ENCODE measurements around the gene ZNF574.

The ZNF574 gene

GRCh38 chr19:42079886-42080763, 4.2 kb downstream of the ZNF574 start:
- Histone ChIP-seq H3K9me3 (ENCODE audit: control insufficient read depth in 2 of 2, low read length in 2 of 2) (no peaks in the 10 kb centered on the region), H3K4me1 (ENCODE audit: control insufficient read depth in 2 of 2, insufficient read depth in 2 of 2, low read length in 2 of 2) (peaks cover 30% of the 10 kb centered on the region in 2 donors), H3K36me3 (ENCODE audit: control insufficient read depth in 2 of 2, insufficient read depth in 2 of 2, low read length in 2 of 2) (peaks cover 30 to 33% of the 10 kb centered on the region in 2 donors)

GRCh38 chr19:42080764-42081375, 4.9 kb downstream of the ZNF574 start:
- H3K4me3 ChIP-seq (ENCODE audit: low read length in 2 of 2) = no peak overlapping the region
- H3K9ac ChIP-seq (ENCODE audit: low read depth in 1 of 2, low read length in 2 of 2) = no peak overlapping the region
- H3K27me3 ChIP-seq (ENCODE audit: control insufficient read depth in 2 of 2, insufficient read depth in 2 of 2, low read length in 2 of 2) = no peaks in the 10 kb centered on the region
- no peaks in the 10 kb centered on the region for H3K9me3 ChIP-seq (ENCODE audit: control insufficient read depth in 2 of 2, low read length in 2 of 2)
- H3K27ac ChIP-seq (ENCODE audit: low read depth in 2 of 2, low read length in 2 of 2) = no peak overlapping the region
- H3K36me3 ChIP-seq (ENCODE audit: control insufficient read depth in 2 of 2, insufficient read depth in 2 of 2, low read length in 2 of 2) = peaks cover 30 to 33% of the 10 kb centered on the region in 2 donors
- peaks cover 27 to 28% of the 10 kb centered on the region in 2 donors for H3K4me1 ChIP-seq (ENCODE audit: control insufficient read depth in 2 of 2, insufficient read depth in 2 of 2, low read length in 2 of 2)

More at GRCh38 chr19:42079886-42080763, 4.2 kb downstream of the ZNF574 start:
- Histone ChIP-seq H3K9ac (ENCODE audit: low read depth in 1 of 2, low read length in 2 of 2) (peak overlapping the region in 1 of 2 donors; percentile 14), H3K27ac (ENCODE audit: low read depth in 2 of 2, low read length in 2 of 2) (no peak overlapping the region), H3K4me3 (ENCODE audit: low read length in 2 of 2) (no peak overlapping the region), H3K27me3 (ENCODE audit: control insufficient read depth in 2 of 2, insufficient read depth in 2 of 2, low read length in 2 of 2) (no peaks in the 10 kb centered on the region)

DNA sequence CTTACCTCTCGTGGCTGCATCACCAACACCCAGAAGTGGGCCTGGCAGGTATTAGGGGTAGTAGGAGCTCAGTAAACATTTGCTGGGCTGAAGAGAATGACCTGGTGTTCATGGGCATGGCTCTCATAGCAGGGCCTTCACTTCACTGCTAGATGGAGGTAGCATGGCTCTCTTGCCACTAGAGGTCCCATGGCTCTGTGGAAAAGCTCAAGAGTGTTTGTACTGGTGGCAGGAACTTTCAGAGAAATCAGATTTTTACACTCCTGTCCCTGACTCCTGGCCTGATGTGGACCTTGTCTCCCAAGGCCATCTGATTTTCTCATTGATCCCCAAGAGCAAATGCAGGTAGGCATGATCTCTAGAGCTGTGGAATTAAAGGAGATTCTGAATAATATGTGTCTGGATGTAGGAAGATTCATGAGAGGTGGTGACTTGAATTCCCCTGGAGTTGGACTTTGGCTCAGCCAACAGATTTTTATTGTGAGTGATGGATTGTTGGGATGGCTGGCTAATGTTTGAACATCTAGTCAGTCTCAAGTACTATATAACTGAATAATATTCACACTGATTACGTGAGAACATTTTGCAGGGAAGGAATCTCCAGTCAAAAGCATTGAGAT, 5.7 kb downstream of the ZNF574 start:
- peaks cover 30 to 33% of the 10 kb centered on the region in 2 donors for H3K36me3 ChIP-seq (ENCODE audit: control insufficient read depth in 2 of 2, insufficient read depth in 2 of 2, low read length in 2 of 2)

GRCh38 chr19:42083537-42083936, 7.6 kb downstream of the ZNF574 start:
- Histone ChIP-seq H3K27ac (ENCODE audit: low read depth in 2 of 2, low read length in 2 of 2) (no peak overlapping the region), H3K27me3 (ENCODE audit: control insufficient read depth in 2 of 2, insufficient read depth in 2 of 2, low read length in 2 of 2) (no peaks in the 10 kb centered on the region), H3K4me1 (ENCODE audit: control insufficient read depth in 2 of 2, insufficient read depth in 2 of 2, low read length in 2 of 2) (peaks cover 10 to 13% of the 10 kb centered on the region in 2 donors), H3K4me3 (ENCODE audit: low read length in 2 of 2) (no peak overlapping the region), H3K9ac (ENCODE audit: low read depth in 1 of 2, low read length in 2 of 2) (no peak overlapping the region), H3K9me3 (ENCODE audit: control insufficient read depth in 2 of 2, low read length in 2 of 2) (no peaks in the 10 kb centered on the region), H3K36me3 (ENCODE audit: control insufficient read depth in 2 of 2, insufficient read depth in 2 of 2, low read length in 2 of 2) (peaks cover 28 to 29% of the 10 kb centered on the region in 2 donors)

More for the DNA sequence above, 5.7 kb downstream of the ZNF574 start:
- H3K27ac ChIP-seq (ENCODE audit: low read depth in 2 of 2, low read length in 2 of 2) = peak overlapping the region in 1 of 2 donors; percentile 7
- H3K9me3 ChIP-seq (ENCODE audit: control insufficient read depth in 2 of 2, low read length in 2 of 2) = no peaks in the 10 kb centered on the region
- no peaks in the 10 kb centered on the region for H3K27me3 ChIP-seq (ENCODE audit: control insufficient read depth in 2 of 2, insufficient read depth in 2 of 2, low read length in 2 of 2)
- no peak overlapping the region for H3K4me3 ChIP-seq (ENCODE audit: low read length in 2 of 2)
- peaks cover 25 to 26% of the 10 kb centered on the region in 2 donors for H3K4me1 ChIP-seq (ENCODE audit: control insufficient read depth in 2 of 2, insufficient read depth in 2 of 2, low read length in 2 of 2)
- H3K9ac ChIP-seq (ENCODE audit: low read depth in 1 of 2, low read length in 2 of 2) = no peak overlapping the region

GRCh38 chr19:42086188-42086736, 10.3 kb downstream of the ZNF574 start:
- Histone ChIP-seq H3K9ac (ENCODE audit: low read depth in 1 of 2, low read length in 2 of 2) (no peak overlapping the region), H3K36me3 (ENCODE audit: control insufficient read depth in 2 of 2, insufficient read depth in 2 of 2, low read length in 2 of 2) (peaks cover 2% of the 10 kb centered on the region in 2 donors), H3K4me1 (ENCODE audit: control insufficient read depth in 2 of 2, insufficient read depth in 2 of 2, low read length in 2 of 2) (peaks cover 6 to 11% of the 10 kb centered on the region in 2 donors), H3K27me3 (ENCODE audit: control insufficient read depth in 2 of 2, insufficient read depth in 2 of 2, low read length in 2 of 2) (no peaks in the 10 kb centered on the region), H3K27ac (ENCODE audit: low read depth in 2 of 2, low read length in 2 of 2) (no peak overlapping the region), H3K4me3 (ENCODE audit: low read length in 2 of 2) (no peak overlapping the region), H3K9me3 (ENCODE audit: control insufficient read depth in 2 of 2, low read length in 2 of 2) (no peaks in the 10 kb centered on the region)

GRCh38 chr19:42086770-42087550, 11.0 kb downstream of the ZNF574 start:
- Histone ChIP-seq H3K4me1 (ENCODE audit: control insufficient read depth in 2 of 2, insufficient read depth in 2 of 2, low read length in 2 of 2) (peaks cover 7 to 13% of the 10 kb centered on the region in 2 donors), H3K36me3 (ENCODE audit: control insufficient read depth in 2 of 2, insufficient read depth in 2 of 2, low read length in 2 of 2) (no peaks in the 10 kb centered on the region), H3K27ac (ENCODE audit: low read depth in 2 of 2, low read length in 2 of 2) (no peak overlapping the region), H3K9ac (ENCODE audit: low read depth in 1 of 2, low read length in 2 of 2) (no peak overlapping the region), H3K9me3 (ENCODE audit: control insufficient read depth in 2 of 2, low read length in 2 of 2) (no peaks in the 10 kb centered on the region), H3K4me3 (ENCODE audit: low read length in 2 of 2) (no peak overlapping the region), H3K27me3 (ENCODE audit: control insufficient read depth in 2 of 2, insufficient read depth in 2 of 2, low read length in 2 of 2) (no peaks in the 10 kb centered on the region)

GRCh38 chr19:42088471-42089190, 12.7 kb downstream of the ZNF574 start:
- H3K9me3 ChIP-seq (ENCODE audit: control insufficient read depth in 2 of 2, low read length in 2 of 2) = no peaks in the 10 kb centered on the region
- peak overlapping the region in 1 of 2 donors; percentile 43 for H3K27ac ChIP-seq (ENCODE audit: low read depth in 2 of 2, low read length in 2 of 2)
- peaks cover 7 to 14% of the 10 kb centered on the region in 2 donors for H3K4me1 ChIP-seq (ENCODE audit: control insufficient read depth in 2 of 2, insufficient read depth in 2 of 2, low read length in 2 of 2)
- no peak overlapping the region for H3K9ac ChIP-seq (ENCODE audit: low read depth in 1 of 2, low read length in 2 of 2)
- no peaks in the 10 kb centered on the region for H3K36me3 ChIP-seq (ENCODE audit: control insufficient read depth in 2 of 2, insufficient read depth in 2 of 2, low read length in 2 of 2)
- H3K27me3 ChIP-seq (ENCODE audit: control insufficient read depth in 2 of 2, insufficient read depth in 2 of 2, low read length in 2 of 2) = no peaks in the 10 kb centered on the region
- no peak overlapping the region for H3K4me3 ChIP-seq (ENCODE audit: low read length in 2 of 2)

- Histone ChIP-seq H3K27me3 (ENCODE audit: control insufficient read depth in 2 of 2, insufficient read depth in 2 of 2, low read length in 2 of 2) (no peaks in the 10 kb centered on the region), H3K36me3 (ENCODE audit: control insufficient read depth in 2 of 2, insufficient read depth in 2 of 2, low read length in 2 of 2) (no peaks in the 10 kb centered on the region), H3K9ac (ENCODE audit: low read depth in 1 of 2, low read length in 2 of 2) (no peak overlapping the region), H3K4me1 (ENCODE audit: control insufficient read depth in 2 of 2, insufficient read depth in 2 of 2, low read length in 2 of 2) (peaks cover 7 to 14% of the 10 kb centered on the region in 2 donors), H3K4me3 (ENCODE audit: low read length in 2 of 2) (no peak overlapping the region), H3K27ac (ENCODE audit: low read depth in 2 of 2, low read length in 2 of 2) (peak overlapping the region in 1 of 2 donors; percentile 43), H3K9me3 (ENCODE audit: control insufficient read depth in 2 of 2, low read length in 2 of 2) (no peaks in the 10 kb centered on the region)
Measured at GRCh38 chr19:42089191-42089750, 13.3 kb downstream of the ZNF574 start.

DNA sequence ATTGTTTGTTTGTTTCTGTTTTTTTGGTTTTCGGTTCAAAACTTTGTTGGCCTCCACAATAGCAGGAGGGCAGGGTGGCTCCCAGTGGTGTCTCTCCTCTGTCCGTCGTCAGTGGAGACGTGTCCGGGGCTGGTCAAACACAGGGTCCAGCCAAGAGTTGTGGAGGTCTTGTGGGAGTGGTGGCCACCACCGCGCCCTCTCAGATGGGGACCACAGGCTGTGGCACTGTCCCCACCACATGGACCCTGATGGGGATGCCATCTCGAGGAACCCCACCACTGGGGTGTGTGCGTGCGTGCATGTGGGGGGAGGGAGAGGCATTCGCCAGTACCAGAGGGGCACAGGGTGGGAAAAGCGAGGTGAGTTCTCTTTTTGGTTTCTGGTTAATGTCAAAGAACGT, 13.8 kb downstream of the ZNF574 start:
- peaks cover 0 to 1% of the 10 kb centered on the region in 2 donors for H3K36me3 ChIP-seq (ENCODE audit: control insufficient read depth in 2 of 2, insufficient read depth in 2 of 2, low read length in 2 of 2)
- no peaks in the 10 kb centered on the region for H3K27me3 ChIP-seq (ENCODE audit: control insufficient read depth in 2 of 2, insufficient read depth in 2 of 2, low read length in 2 of 2)
- no peak overlapping the region for H3K9ac ChIP-seq (ENCODE audit: low read depth in 1 of 2, low read length in 2 of 2)
- H3K4me1 ChIP-seq (ENCODE audit: control insufficient read depth in 2 of 2, insufficient read depth in 2 of 2, low read length in 2 of 2) = peaks cover 7 to 14% of the 10 kb centered on the region in 2 donors
- no peak overlapping the region for H3K4me3 ChIP-seq (ENCODE audit: low read length in 2 of 2)
- no peak overlapping the region for H3K27ac ChIP-seq (ENCODE audit: low read depth in 2 of 2, low read length in 2 of 2)
- no peaks in the 10 kb centered on the region for H3K9me3 ChIP-seq (ENCODE audit: control insufficient read depth in 2 of 2, low read length in 2 of 2)
